Thyroid gland (tissue), 4 donors: ENCODE measurements around the gene NOS1AP.
"Not testable (repeated sequence)": the region's sequence is repeated elsewhere in the genome, so short reads cannot be mapped to it uniquely, and the experiment has no call there.

Source experiments
- POLR2A ChIP-seq, 2 donors: fragments of 450-650 bp; IDR thresholded peaks; one replicate each; pipeline ENCODE4 v1.6.1; 2017; ENCODE audit warnings: antibody characterized with exemption in 2 of 2, mild to moderate bottlenecking in 2 of 2, moderate library complexity in 1 of 2
- TF ChIP-seq, protein P1 (sequence below), 6 experiments: fragments of 200-600 bp in 3 of 6; fragments of 450-650 bp in 3 of 6; sonication (generic) in 3 of 6; IDR thresholded peaks; one replicate each; pipeline ENCODE4 v1.5.1; 2016 to 2019; ENCODE audit warnings: antibody characterized with exemption in 6 of 6, mild to moderate bottlenecking in 2 of 6, inconsistent platforms in 1 of 6, moderate library complexity in 1 of 6

GRCh38 chr1:162418584-162418983, 349.1 kb downstream of the NOS1AP start:
- TF ChIP-seq, protein P1, sequence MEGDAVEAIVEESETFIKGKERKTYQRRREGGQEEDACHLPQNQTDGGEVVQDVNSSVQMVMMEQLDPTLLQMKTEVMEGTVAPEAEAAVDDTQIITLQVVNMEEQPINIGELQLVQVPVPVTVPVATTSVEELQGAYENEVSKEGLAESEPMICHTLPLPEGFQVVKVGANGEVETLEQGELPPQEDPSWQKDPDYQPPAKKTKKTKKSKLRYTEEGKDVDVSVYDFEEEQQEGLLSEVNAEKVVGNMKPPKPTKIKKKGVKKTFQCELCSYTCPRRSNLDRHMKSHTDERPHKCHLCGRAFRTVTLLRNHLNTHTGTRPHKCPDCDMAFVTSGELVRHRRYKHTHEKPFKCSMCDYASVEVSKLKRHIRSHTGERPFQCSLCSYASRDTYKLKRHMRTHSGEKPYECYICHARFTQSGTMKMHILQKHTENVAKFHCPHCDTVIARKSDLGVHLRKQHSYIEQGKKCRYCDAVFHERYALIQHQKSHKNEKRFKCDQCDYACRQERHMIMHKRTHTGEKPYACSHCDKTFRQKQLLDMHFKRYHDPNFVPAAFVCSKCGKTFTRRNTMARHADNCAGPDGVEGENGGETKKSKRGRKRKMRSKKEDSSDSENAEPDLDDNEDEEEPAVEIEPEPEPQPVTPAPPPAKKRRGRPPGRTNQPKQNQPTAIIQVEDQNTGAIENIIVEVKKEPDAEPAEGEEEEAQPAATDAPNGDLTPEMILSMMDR (IDR thresholded peaks at IDR 0.05), result not testable (repeated sequence)
- TF ChIP-seq POLR2A (IDR thresholded peaks at IDR 0.05), result not testable (repeated sequence)
